Measurements from ENCODE around the gene ARL5C.

The ARL5C gene, protein sequence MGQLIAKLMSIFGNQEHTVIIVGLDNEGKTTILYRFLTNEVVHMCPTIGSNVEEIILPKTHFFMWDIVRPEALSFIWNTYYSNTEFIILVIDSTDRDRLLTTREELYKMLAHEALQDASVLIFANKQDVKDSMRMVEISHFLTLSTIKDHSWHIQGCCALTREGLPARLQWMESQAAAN

DNA sequence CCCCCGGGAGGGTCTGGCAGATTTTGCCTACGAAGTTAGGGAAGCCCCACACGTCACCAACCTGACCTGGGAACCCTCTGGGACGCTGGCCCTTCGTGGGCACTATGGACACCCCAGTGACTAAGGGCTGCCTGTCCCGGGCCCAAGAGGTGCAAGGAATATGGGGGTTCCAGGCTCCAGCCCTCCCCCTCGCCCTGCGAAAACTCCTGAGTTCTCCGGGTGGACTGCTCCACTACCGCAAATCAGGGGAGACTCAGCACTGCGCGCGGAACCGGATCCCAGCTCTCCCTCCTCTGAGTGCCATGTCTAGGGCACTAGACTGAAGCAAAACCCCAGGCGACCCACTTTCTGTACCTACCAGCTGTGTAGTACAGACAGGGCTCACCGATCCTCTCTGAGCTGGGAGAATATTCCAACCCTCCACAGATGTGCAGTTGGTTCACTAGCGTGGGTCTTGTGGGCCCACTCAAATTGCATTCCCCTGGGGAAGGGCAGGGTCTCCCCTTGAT, at the start of gene ARL5C:
Gene ARL5C (minus strand): TSS at position 321 of the 509 bp plus-strand sequence. CDS start 401 bp downstream, outside the sequence.
- no peak for DNase-seq

DNA sequence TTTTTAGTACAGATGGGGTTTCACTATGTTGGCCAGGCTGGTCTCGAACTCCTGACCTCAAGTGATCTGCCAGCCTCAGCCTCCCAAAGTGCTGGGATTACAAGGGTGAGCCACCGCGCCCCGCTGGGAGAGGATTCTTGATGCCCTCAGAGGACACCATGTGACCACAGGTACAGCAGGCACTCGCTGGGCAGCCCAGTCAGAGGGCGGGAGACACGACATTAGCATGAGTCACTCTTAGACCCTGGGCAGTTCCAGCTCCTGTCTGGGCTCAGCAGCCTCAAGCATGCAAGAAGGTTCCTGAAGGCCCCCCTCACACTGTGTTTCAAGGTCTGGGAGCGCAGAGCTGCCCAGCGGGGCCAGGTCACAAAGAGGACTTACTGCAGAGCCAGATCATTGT, 47.9 kb upstream of the ARL5C start:
- no peak for DNase-seq

DNA sequence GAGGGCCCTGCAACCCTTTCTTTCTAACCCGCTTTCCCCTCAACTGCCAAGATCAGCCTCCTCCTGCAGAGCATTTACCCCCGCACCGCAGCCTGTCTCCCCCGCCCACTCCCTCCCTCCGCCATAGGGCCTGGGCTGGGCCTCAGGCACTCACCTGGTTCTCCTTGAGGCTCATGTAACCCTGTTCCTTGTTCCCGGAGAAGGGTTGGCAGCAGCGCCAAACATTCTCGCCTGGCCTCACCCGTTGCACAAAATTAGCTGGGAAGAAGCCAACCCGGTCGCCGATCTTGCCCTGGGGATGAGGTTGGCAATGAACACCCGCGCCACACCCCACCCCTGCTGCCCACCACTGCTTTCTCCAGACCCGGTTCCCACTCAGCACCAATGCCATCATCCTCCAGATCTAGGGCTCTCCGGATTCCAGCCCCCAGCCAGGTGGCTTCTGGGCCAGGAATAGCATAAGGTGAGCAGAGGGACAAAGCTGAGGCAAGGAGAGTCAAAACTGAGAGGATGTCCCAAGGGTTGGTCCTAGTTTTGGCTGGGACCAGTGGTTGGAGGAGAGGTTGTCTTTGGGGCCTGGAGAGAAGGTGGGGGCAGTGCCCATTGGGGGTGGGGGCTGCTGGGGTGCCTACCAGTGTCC, 47.0 kb upstream of the ARL5C start:
- DNase-seq = no peak

DNA sequence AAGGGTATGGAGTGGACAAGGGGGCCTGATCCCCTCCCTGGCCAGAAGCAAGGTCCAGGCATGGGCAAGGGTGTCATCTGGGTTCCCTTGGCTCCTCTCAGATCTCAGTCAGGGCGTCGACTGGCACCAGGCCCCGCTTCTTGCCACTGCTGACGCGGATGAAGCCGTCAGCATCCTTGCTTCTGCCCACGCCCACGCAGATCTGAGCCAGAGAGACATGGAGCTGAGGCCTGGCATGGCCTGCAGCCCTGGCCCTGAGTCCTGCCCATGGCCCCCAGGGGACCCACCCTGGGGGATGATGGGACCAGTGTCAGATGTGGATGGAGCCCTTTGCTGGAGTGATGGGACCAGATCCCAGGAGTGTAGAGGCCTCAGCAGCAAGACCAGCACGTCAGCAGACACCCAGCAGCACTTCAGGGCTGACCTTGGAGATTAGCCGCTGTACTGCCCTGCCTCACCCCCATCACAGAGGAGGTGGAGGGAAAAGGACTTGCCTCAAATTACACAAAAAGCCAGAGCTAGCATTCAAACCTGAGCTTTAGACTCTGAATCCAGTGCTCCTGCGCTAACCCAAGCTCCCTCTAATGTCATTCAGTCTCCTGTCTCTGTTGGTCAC, 46.3 kb upstream of the ARL5C start:
- no peak for DNase-seq

DNA sequence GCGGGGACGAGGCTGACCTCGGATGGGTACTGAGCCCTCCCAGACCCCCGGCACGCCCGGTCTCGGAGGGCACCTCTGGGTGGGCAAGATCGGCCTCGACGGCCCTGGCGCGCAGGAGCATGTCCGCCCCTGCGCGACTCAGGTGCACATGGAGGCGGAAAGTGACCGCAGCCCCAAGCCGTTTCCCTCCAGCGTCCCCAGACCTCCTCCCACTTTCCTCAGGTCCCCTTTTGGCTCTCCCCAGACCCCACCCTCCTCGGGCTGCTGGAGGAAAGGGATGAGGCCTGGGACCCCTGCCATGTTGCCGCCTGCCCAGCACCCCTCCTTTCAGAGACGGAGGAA, 44.1 kb upstream of the ARL5C start:
- DNase-seq = no peak

DNA sequence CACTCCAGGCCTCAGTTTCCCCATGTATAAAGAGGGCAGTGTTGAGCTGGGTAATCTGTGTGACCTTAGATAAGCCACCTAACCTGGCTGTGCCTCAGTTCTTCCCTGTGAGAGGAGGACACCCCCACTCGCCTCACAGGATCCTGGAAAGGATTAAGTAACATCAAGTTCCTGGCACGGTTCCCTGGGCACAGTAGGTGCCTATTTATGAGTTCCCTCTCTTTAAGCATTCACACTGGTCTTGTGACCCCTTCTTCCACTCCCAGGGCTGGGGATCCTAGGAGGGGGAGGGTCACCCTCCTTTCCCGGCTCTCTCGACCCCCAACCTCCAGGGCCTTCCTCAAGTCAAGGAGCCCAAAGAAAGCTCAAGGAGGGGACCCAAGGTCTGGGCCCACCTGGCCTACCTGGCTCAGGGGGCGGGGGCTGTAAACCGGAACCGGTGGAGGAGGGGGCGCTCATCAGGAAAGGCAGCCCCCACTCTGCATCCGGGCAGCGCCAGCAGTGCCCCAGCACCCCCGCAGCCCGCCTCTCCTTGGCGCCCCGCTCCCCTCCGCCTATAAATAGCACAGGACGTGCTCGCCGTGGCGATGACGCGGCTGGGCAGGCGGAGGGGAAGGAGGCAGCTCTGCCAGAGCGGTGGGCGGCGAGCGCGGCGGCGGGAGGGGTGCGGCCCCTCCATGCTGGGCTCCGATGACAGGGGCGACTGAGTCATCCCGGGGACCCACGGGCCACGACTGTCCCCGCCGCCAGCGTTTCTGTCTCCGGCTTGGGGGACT, 43.5 kb upstream of the ARL5C start:
- DNase-seq = peak; percentile 74

DNA sequence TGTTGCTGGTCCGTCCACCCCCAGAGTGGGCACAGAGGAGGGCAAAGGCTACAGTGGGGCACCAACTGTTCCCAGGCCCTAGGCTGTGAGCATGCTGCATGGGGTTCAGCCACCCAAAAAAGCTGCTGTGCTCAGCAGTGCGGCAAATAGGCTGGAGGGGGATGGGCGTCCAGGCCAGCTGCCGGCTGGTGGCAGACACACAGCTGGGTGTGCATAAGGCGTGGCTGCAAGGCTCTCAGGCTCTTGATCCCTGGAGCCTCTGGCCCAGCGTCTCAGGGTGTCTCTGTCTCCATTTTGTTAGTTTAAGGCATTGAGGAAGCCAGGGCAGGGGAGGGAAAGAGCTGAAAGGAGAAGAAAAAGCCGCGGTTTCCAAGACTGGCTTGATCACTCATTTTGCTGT, 42.9 kb upstream of the ARL5C start:
- no peak for DNase-seq

DNA sequence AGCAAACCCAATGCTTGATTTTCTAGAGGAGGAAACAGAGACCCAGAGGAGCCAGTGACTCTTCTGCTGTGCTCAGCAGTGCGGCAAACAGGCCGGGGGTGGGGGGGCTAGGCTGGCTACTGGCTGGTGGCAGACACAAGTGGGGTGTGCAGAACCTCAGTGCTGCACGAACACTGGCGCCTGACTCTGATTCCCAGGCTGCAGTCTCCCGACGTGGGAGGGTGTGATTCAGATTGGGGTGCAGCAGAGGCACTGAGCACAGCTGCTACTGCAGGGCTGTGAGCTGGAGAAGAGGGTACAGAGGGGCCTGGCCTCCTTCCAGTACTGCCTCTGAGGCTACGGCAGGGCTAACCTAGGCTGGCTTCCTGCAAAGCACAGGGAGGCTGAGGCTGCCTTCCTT, 42.2 kb upstream of the ARL5C start:
- DNase-seq = no peak

DNA sequence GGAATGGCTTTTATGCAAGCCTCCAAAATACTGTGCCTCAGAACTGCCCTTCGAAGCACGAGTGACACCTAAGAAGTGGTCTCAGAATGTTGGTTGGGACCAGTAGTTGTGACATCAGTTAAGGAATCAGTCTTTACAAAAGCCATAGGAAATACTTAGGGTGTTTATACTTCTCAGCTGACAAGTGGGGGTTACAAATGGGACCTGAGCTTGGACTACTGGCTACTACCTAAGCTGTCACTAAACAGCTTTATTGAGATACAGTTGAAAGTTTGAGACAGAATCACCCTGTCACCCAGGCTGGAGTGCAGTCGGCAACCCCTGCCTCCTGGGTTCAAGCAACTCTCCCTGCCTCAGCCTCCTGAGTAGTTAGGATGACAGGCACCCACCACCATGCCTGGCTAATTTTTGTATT, 39.2 kb upstream of the ARL5C start:
- DNase-seq = no peak

DNA sequence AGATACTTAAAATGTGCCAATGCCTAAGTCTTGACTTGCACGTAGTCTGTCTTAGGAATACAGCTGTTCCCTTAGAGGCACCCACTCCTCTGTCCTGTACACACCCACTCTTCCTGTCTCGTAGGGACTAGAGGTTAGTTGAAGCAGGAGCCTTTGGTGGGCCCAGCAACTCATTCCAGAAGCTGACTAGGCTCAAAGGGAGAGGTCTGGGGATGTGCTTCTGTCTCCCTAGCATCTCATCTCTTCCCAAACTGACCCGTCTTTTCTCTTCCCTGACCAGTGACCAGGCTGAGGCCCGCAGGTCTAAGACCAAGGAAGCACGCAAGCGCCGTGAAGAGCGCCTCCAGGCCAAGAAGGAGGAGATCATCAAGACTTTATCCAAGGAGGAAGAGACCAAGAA, 38.3 kb upstream of the ARL5C start:
- no peak for DNase-seq

DNA sequence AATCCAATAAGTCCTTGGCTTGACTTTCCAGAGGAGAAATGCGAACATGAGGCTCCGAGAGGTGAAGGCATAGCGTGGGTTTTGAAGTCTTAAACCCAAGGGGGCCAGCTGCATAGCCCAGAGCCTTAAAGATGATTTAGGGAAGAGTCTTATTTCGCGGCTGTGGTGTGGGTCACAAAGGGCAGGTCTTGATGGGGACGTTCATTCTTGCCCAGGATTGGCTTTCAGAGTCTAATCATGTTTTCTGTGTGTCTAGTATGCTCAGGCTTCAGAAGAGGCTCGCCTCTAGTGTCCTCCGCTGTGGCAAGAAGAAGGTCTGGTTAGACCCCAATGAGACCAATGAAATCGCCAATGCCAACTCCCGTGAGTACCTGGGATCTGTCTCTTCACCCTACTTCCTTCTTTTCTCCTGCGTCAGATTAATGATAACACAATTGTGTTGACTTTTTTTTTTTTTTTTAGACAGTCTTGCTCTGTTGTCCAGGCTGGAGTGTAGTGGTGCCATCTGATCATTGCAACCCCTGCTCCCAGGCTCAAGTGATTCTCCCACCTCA, 35.1 kb upstream of the ARL5C start:
- no peak for DNase-seq

DNA sequence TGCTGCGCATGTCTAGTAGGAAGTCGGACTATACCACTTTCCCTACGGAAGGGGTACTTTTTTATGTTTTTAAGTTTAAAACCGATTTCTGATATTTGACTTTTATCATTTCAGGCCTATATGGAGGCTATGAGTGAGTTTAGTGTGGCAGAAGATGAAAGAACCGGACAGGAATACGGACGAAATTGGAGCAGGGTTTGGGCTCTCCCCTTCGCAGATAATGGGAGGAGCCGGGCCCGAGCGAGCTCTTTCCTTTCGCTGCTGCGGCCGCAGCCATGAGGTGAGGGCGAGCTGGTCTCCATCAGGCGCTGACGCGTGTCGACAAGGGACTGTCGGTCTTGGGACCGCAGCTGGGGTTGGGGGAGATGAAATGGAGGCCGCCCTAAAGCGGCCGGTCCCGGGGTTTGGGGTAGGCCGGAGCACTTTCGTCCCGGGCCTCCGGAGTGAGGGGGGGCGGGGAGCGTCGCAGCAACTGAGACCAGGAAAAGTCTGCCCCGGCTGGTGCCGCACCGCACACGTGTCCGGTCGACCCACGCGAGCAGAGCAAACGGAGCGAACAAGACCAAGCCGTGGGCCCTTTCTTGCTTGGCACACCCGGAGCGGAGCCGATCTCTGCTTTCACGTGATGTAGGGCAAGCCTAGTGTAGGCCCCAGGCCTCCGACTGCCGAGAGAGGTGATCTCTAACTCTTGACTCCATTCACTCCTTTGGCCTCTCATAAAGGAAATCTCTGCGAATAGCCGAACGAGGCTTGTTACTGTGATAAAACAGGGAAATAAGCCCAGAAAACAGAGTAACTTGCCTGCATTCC, 34.3 kb upstream of the ARL5C start, which contains the start of gene RPL19:
Gene RPL19 (plus strand): TSS at position 214 of the 810 bp plus-strand sequence. CDS start 62 bp downstream, at position 276.
- no peak for DNase-seq

DNA sequence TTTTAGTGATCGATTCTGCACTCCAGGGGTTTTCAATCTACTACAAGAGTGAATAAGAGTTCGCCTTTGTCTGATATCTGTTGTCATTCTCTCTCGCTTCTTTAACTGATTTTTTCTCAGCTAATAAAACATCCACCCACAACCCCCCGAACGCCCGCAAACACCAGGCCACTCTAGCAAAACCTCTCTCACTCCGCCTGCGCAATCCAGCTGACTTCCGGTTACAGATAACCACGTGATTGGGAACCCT, 33.8 kb upstream of the ARL5C start:
- DNase-seq = peak; percentile 92

DNA sequence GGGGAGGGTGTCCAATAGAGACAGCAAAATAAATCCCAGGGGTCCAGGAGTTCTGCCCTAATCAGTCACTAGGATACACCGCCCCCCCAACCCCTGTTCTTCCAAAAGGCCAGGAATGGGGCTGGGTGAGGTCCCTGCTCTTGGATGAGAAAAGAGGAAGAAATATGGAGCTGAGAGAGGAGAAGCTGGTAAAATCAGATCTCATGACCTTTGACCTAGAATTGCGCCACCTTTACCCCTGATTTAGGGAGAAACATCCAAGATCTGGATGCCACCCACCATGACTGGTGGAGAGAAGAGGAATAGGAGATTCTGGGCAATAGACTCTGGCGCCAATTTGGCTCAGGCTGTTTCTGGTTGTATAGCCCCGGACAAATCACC, 32.2 kb upstream of the ARL5C start:
- DNase-seq = no peak

DNA sequence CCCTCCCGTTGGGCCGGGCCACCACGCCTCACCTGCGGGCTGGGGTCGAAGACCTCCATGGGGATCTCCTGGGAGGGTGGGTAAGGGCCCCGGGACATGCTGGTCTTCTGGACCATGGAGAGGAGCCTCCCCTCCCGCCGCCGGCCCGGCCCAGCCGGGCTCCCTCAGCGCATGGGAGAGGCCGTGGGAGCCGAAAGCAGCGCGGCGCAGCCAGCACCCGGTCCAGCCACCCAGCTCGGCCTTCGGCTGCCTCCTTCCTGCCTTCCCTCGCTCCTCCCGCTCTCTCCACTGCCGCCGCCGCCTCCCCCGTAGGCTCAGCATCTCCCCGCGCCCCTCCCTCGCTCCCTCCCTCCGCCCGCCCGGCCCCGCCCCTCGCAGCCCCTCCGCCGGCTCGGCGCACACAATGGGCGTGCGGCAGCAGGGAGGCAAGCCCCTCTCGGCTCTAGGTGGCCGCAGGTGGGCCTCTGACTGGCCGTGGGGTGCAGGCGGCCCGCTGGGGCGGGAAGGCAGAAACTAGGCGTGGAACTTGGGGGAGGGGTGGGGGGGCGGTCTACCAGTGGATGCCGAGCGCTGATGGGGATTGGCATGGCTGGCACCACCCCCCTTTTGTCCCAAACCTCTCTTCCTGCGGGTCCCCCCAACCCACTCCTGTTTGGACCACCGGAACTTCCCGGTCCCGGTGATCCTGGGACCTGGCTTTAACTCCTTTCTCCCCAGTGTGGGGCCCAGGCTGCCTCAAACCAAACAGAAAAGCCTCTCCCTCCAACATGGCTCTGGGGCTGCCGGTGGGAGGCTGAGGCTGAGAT, 31.6 kb upstream of the ARL5C start, which contains the start of gene CACNB1:
Gene CACNB1 (minus strand): TSS at position 290 of the 806 bp plus-strand sequence. CDS start 174 bp downstream, at position 116.
- peak; percentile 72 for DNase-seq

DNA sequence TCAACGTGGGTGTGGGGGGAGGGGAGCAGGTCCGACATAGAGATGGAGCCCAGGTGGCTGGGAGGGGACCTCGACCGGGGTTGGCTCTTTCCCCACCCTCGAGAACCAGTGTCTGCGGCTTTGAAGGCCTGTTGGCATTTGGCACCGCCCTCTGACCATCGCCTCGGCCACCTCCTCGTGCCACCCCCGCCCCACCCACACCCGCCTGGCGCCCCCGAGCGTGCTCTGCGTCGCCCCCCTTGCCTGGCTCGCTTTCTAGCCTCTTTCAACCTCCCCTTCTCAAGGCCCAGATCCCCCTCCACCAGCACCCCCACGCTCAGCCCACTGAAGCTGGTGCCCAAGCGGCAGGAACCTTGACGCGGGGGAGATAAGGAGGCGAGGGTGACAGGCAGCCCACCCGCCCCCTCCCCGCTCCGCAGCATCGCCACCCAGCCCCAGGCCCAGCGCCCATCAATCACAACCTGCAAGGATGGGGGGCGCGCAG, 30.9 kb upstream of the ARL5C start:
- no peak for DNase-seq

DNA sequence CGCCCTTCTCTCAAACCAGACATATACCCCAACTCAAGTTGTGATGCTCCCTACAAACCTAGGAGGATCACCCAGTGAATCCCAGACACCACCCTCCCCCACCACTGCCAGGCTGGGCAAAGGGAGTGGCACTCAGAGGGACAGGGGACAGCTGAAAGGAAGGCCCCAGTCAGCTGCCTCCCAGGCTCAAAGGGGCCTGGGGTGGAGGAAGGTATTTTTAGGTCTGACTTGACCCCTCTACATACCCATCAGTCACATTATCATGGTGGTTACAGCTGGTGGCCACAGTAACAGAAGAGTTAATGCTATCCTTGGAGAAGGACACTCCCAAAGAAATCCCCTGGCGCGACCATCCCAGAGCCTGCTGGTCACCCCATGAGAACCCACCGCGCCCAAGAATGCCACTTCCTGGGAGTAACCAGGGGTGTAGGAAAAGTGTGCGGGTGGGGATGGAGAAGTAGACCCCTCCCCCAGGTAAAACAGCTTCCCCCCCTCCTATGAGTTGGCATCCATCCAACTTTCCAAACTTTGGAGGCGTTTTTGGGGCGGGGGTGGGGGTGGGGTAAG, 30.4 kb upstream of the ARL5C start:
- no peak for DNase-seq

DNA sequence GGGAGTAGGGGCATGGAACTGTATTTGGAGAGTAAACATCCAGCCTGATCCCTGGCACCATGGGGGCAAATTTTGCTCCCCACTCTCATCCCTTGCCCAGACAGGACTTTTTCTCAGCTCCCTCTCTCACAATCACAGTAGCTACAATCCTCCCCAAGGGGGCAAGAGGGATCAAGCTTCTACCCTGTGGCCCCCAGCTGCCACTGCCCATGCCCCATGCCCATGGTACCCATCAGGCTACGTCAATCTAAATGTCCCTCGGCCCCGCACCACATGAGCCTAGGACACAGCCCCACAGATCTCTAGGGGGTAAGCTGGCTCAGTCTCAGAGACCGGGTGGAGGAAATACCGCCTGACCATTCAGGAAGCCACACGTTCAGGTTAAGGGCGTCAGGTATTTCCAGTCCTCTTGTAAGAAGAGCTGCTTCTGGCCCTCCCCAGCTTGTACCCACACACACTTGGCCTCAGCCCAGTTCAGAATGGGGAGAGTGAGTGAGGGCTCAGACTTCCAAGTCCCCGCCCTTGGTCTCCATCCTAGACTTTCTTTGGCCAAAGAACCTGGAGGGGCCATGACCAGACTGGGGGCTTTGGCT, 29.7 kb upstream of the ARL5C start:
- DNase-seq = peak; percentile 39

DNA sequence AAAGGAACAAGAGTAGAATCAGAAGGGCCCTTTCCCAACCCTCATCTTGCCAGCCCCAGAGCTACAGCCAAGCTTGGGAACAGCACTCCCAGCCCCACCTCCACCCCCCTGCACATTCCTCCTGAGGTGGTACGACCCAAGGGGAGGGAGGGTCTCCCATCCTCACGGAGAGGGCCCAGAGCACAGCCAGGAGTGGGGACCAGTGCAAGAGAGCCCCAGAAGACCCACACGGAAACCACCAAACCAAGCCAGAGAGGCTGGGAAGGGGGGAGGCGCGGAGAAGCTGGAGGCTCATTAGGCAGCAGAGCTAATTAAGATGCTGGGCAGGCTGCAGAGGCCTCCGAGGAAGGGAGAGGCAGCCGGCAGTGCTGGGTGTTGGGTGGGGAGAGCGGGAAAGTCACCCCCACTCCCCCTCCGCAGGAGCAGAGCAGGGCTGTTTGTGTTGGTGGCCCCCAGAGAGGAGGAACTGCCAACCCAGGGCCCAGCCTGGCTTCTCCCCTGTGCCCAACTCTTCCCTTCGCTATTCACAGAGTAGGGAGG, 29.1 kb upstream of the ARL5C start:
- DNase-seq = no peak

Data from CD4-positive, alpha-beta T cell treated with Interleukin-10 for 1 hour (primary cell).